ENCODE measurements around the gene MRC2. TPM values are rescaled to one million over a fixed set of nuclear protein-coding genes. Genes with fewer than 3 reads are reported as not detected.
A peak's percentile ranks its signal among the peaks of the same experiment; 100 is the strongest.

The MRC2 gene
- total RNA-seq, 2 donors from 2014 or later = 2.0 to 2.1 TPM

GRCh38 chr17:62631936-62632924 is 4.8 kb downstream of the MRC2 start:
- Mint-ChIP-seq H3K36me3 (no peaks in the 10 kb centered on the region), H3K27ac (no peak overlapping the region), H3K4me3 (no peak overlapping the region), H3K9me3 (no peaks in the 10 kb centered on the region), H3K27me3 (peaks cover 21 to 22% of the 10 kb centered on the region in 2 donors), H3K4me1 (ENCODE audit: low read depth in 2 of 2) (peaks cover 5 to 9% of the 10 kb centered on the region in 2 donors)
- DNase-seq (ENCODE audit: low spot score) (no peak), ATAC-seq (no peak)

GRCh38 chr17:62637809-62638208 is 10.3 kb downstream of the MRC2 start:
- no peak for DNase-seq (ENCODE audit: low spot score)
- no peaks in the 10 kb centered on the region for H3K9me3 Mint-ChIP-seq
- no peaks in the 10 kb centered on the region for H3K36me3 Mint-ChIP-seq
- no peaks in the 10 kb centered on the region for H3K4me1 Mint-ChIP-seq (ENCODE audit: low read depth in 2 of 2)
- no peak overlapping the region for H3K27ac Mint-ChIP-seq
- no peak for ATAC-seq
- no peak overlapping the region for H3K4me3 Mint-ChIP-seq
- peaks cover 7 to 9% of the 10 kb centered on the region in 2 donors for H3K27me3 Mint-ChIP-seq

- Mint-ChIP-seq H3K27ac (no peak overlapping the region), H3K27me3 (peaks cover 9 to 11% of the 10 kb centered on the region in 2 donors), H3K9me3 (no peaks in the 10 kb centered on the region), H3K4me3 (no peak overlapping the region), H3K4me1 (ENCODE audit: low read depth in 2 of 2) (peaks cover 3 to 4% of the 10 kb centered on the region in 2 donors), H3K36me3 (no peaks in the 10 kb centered on the region)
- DNase-seq (ENCODE audit: low spot score) (no peak), ATAC-seq (no peak)
Measured at GRCh38 chr17:62641153-62641552, 13.7 kb downstream of the MRC2 start.

- Mint-ChIP-seq H3K36me3 (no peaks in the 10 kb centered on the region), H3K4me1 (ENCODE audit: low read depth in 2 of 2) (peaks cover 3 to 4% of the 10 kb centered on the region in 2 donors), H3K9me3 (no peaks in the 10 kb centered on the region), H3K4me3 (no peak overlapping the region), H3K27me3 (peaks cover 17% of the 10 kb centered on the region in 2 donors), H3K27ac (no peak overlapping the region)
- ATAC-seq (no peak), DNase-seq (ENCODE audit: low spot score) (no peak)
Measured at GRCh38 chr17:62641951-62642350, 14.5 kb downstream of the MRC2 start.

- DNase-seq (ENCODE audit: low spot score) (no peak), ATAC-seq (no peak)
- H3K4me1 Mint-ChIP-seq (ENCODE audit: low read depth in 2 of 2) = peaks cover 3 to 4% of the 10 kb centered on the region in 2 donors
- H3K4me3 Mint-ChIP-seq = no peak overlapping the region
- H3K27me3 Mint-ChIP-seq = peaks cover 17 to 22% of the 10 kb centered on the region in 2 donors
- no peak overlapping the region for H3K27ac Mint-ChIP-seq
- H3K36me3 Mint-ChIP-seq = no peaks in the 10 kb centered on the region
- H3K9me3 Mint-ChIP-seq = no peaks in the 10 kb centered on the region
Measured at GRCh38 chr17:62643496-62643895, 16.0 kb downstream of the MRC2 start.

- Mint-ChIP-seq H3K27me3 (peaks cover 17 to 22% of the 10 kb centered on the region in 2 donors), H3K36me3 (no peaks in the 10 kb centered on the region), H3K4me3 (no peak overlapping the region), H3K9me3 (no peaks in the 10 kb centered on the region), H3K27ac (no peak overlapping the region), H3K4me1 (ENCODE audit: low read depth in 2 of 2) (peaks cover 3 to 4% of the 10 kb centered on the region in 2 donors)
- ATAC-seq = no peak
- DNase-seq (ENCODE audit: low spot score) = no peak
Measured at GRCh38 chr17:62644487-62645173, 17.2 kb downstream of the MRC2 start.

- DNase-seq (ENCODE audit: low spot score) (no peak), ATAC-seq (no peak)
- H3K4me1 Mint-ChIP-seq (ENCODE audit: low read depth in 2 of 2) = peaks cover 15 to 18% of the 10 kb centered on the region in 2 donors
- H3K4me3 Mint-ChIP-seq = no peak overlapping the region
- no peak overlapping the region for H3K27ac Mint-ChIP-seq
- no peaks in the 10 kb centered on the region for H3K36me3 Mint-ChIP-seq
- H3K27me3 Mint-ChIP-seq = peaks cover 14 to 15% of the 10 kb centered on the region in 2 donors
- H3K9me3 Mint-ChIP-seq = no peaks in the 10 kb centered on the region
Measured at GRCh38 chr17:62648251-62648955, 20.9 kb downstream of the MRC2 start.

- Mint-ChIP-seq H3K27me3 (peaks cover 14% of the 10 kb centered on the region in 2 donors), H3K36me3 (no peaks in the 10 kb centered on the region), H3K4me3 (no peak overlapping the region), H3K4me1 (ENCODE audit: low read depth in 2 of 2) (peaks cover 18 to 21% of the 10 kb centered on the region in 2 donors), H3K9me3 (no peaks in the 10 kb centered on the region), H3K27ac (no peak overlapping the region)
- DNase-seq (ENCODE audit: low spot score) = no peak
- no peak for ATAC-seq
Measured at GRCh38 chr17:62648956-62649294, 21.5 kb downstream of the MRC2 start.

GRCh38 chr17:62649570-62649969 is 22.1 kb downstream of the MRC2 start:
- Mint-ChIP-seq H3K4me3 (no peak overlapping the region), H3K27ac (no peak overlapping the region), H3K27me3 (peaks cover 18 to 19% of the 10 kb centered on the region in 2 donors), H3K4me1 (ENCODE audit: low read depth in 2 of 2) (peaks cover 23 to 25% of the 10 kb centered on the region in 2 donors), H3K9me3 (no peaks in the 10 kb centered on the region), H3K36me3 (no peaks in the 10 kb centered on the region)
- ATAC-seq (no peak), DNase-seq (ENCODE audit: low spot score) (no peak)

- no peak overlapping the region for H3K4me3 Mint-ChIP-seq
Measured at GRCh38 chr17:62650587-62650986, 23.1 kb downstream of the MRC2 start.

GRCh38 chr17:62652251-62653001 is 25.0 kb downstream of the MRC2 start:
- peak overlapping the region; percentile 53 to 59 for H3K27ac Mint-ChIP-seq
- no peaks in the 10 kb centered on the region for H3K36me3 Mint-ChIP-seq
- ATAC-seq (peak in 1 of 2 donors; percentile 3), DNase-seq (ENCODE audit: low spot score) (peak; percentile 76)
- H3K4me3 Mint-ChIP-seq = peak overlapping the region; percentile 74
- H3K9me3 Mint-ChIP-seq = no peaks in the 10 kb centered on the region
- peaks cover 11 to 13% of the 10 kb centered on the region in 2 donors for H3K27me3 Mint-ChIP-seq
- H3K4me1 Mint-ChIP-seq (ENCODE audit: low read depth in 2 of 2) = peaks cover 23 to 25% of the 10 kb centered on the region in 2 donors

More at GRCh38 chr17:62650587-62650986, 23.1 kb downstream of the MRC2 start:
- H3K27ac Mint-ChIP-seq = no peak overlapping the region
- H3K9me3 Mint-ChIP-seq = no peaks in the 10 kb centered on the region
- no peak for ATAC-seq
- H3K36me3 Mint-ChIP-seq = no peaks in the 10 kb centered on the region
- DNase-seq (ENCODE audit: low spot score) = no peak
- H3K27me3 Mint-ChIP-seq = peaks cover 18 to 19% of the 10 kb centered on the region in 2 donors
- peaks cover 23 to 25% of the 10 kb centered on the region in 2 donors for H3K4me1 Mint-ChIP-seq (ENCODE audit: low read depth in 2 of 2)

GRCh38 chr17:62653002-62653825 is 25.7 kb downstream of the MRC2 start:
- Mint-ChIP-seq H3K27me3 (peaks cover 11 to 13% of the 10 kb centered on the region in 2 donors), H3K4me3 (peak overlapping the region; percentile 74), H3K27ac (peak overlapping the region; percentile 53 to 59), H3K4me1 (ENCODE audit: low read depth in 2 of 2) (peaks cover 23 to 25% of the 10 kb centered on the region in 2 donors), H3K36me3 (no peaks in the 10 kb centered on the region), H3K9me3 (no peaks in the 10 kb centered on the region)
- peak; percentile 94 to 95 for ATAC-seq
- DNase-seq (ENCODE audit: low spot score) = peak; percentile 91
